GM23338 (cell line): Measurements from ENCODE around the gene IRS1. TPM values are rescaled to one million over a fixed set of nuclear protein-coding genes. Genes with fewer than 3 reads are reported as not detected.

Experiments used
- ATAC-seq: fragments of 200-7000 bp; cut with Tn5 transposase; 3 replicates; pipeline ENCODE4 v1.9.1; 2020
- DNase-seq: peaks from one replicate; pipeline ENCODE4 v3.0.0-alpha.2; 2015; ENCODE audit warnings: low spot score
- H2AFZ ChIP-seq: fragments of 200-600 bp; sonication (generic); 2 replicates; pipeline ENCODE4 v1.8.0; 2016; ENCODE audit warnings: antibody characterized with exemption, mild to moderate bottlenecking, moderate library complexity
- H3F3A ChIP-seq: fragments of 200-600 bp; sonication (generic); replicated peaks from 2 replicates; pipeline ENCODE4 v1.8.0; 2017; ENCODE audit warnings: antibody characterized with exemption, mixed run types, low read depth
- H3K27ac ChIP-seq: fragments of 200-600 bp; sonication (generic); 2 replicates; pipeline ENCODE4 v1.6.1; 2016; ENCODE audit warnings: low read depth
- H3K27me3 ChIP-seq: fragments of 200-600 bp; sonication (generic); 2 replicates; pipeline ENCODE4 v1.8.0; 2016; ENCODE audit warnings: mild to moderate bottlenecking, mixed run types, moderate library complexity; ENCODE audit not compliant: insufficient read depth
- H3K36me3 ChIP-seq: fragments of 200-600 bp; sonication (generic); 2 replicates; pipeline ENCODE4 v1.8.0; 2016; ENCODE audit warnings: mild to moderate bottlenecking; ENCODE audit not compliant: insufficient read depth
- H3K4me1 ChIP-seq: fragments of 200-600 bp; sonication (generic); 2 replicates; pipeline ENCODE4 v1.8.0; 2016; ENCODE audit warnings: mild to moderate bottlenecking, moderate library complexity; ENCODE audit not compliant: insufficient read depth
- H3K4me2 ChIP-seq: fragments of 200-600 bp; sonication (generic); 2 replicates; pipeline ENCODE4 v1.7.1; 2017; ENCODE audit warnings: mixed run types
- H3K4me3 ChIP-seq: fragments of 200-600 bp; sonication (generic); 2 replicates; pipeline ENCODE4 v1.6.1; 2016; ENCODE audit warnings: mixed run types
- H3K79me2 ChIP-seq: fragments of 200-600 bp; sonication (generic); replicated peaks from 2 replicates; pipeline ENCODE4 v1.8.0; 2017; ENCODE audit warnings: mild to moderate bottlenecking; ENCODE audit not compliant: insufficient read depth
- H3K9me2 ChIP-seq: fragments of 200-600 bp; sonication (generic); 2 replicates; pipeline ENCODE4 v1.8.0; 2017; ENCODE audit not compliant: insufficient read depth
- H4K20me1 ChIP-seq: fragments of 200-600 bp; sonication (generic); replicated peaks from 2 replicates; pipeline ENCODE4 v1.8.0; 2017; ENCODE audit warnings: mild to moderate bottlenecking; ENCODE audit not compliant: insufficient read depth
- H3K27ac Mint-ChIP-seq: 2 replicates; pipeline ENCODE4 v1.8.0; 2020; ENCODE audit warnings: inconsistent platforms, mild to moderate bottlenecking, moderate library complexity, mixed read lengths
- H3K27me3 Mint-ChIP-seq: 3 replicates; pipeline ENCODE4 v1.8.0; 2022; ENCODE audit warnings: low read depth, mild to moderate bottlenecking, moderate library complexity, mixed read lengths, inconsistent platforms; ENCODE audit not compliant: insufficient read depth, poor library complexity
- H3K36me3 Mint-ChIP-seq: 3 replicates; pipeline ENCODE4 v1.8.0; 2021; ENCODE audit warnings: low read depth, mild to moderate bottlenecking, inconsistent platforms, moderate library complexity, mixed read lengths
- H3K4me1 Mint-ChIP-seq: 3 replicates; pipeline ENCODE4 v1.8.0; 2020; ENCODE audit warnings: mild to moderate bottlenecking, inconsistent platforms, mixed read lengths
- H3K4me3 Mint-ChIP-seq: 3 replicates; pipeline ENCODE4 v1.8.0; 2021; ENCODE audit warnings: moderate library complexity, mild to moderate bottlenecking, inconsistent platforms, mixed read lengths
- H3K9me3 Mint-ChIP-seq: 3 replicates; pipeline ENCODE4 v1.8.0; 2020; ENCODE audit warnings: moderate library complexity, mild to moderate bottlenecking, inconsistent platforms, mixed read lengths
- CREB1 ChIP-seq: fragments of 250-450 bp; sonication (Bioruptor Pico); IDR thresholded peaks from 2 replicates; pipeline ENCODE4 v1.5.0; 2020; ENCODE audit warnings: low read depth, mild to moderate bottlenecking, moderate library complexity
- CTCF ChIP-seq, 2 experiments: fragments of 200-600 bp in 1 of 2; sonication (generic) in 1 of 2; conservative IDR thresholded peaks; 2 replicates each; pipeline versions ENCODE4 v1.5.1 to v1.6.1; 2016 to 2017; ENCODE audit warnings: antibody characterized with exemption in 2 of 2, low read depth in 2 of 2, mild to moderate bottlenecking in 2 of 2, moderate library complexity in 1 of 2
- ETS1 ChIP-seq: IDR thresholded peaks from 2 replicates; pipeline ENCODE4 v1.6.1; 2016; ENCODE audit warnings: antibody characterized with exemption
- EZH2 ChIP-seq: fragments of 200-600 bp; sonication (generic); IDR thresholded peaks from one replicate; pipeline ENCODE4 v1.8.0; 2017; ENCODE audit warnings: antibody characterized with exemption, mild to moderate bottlenecking, low read depth; ENCODE audit not compliant: unreplicated experiment
- EZH2phosphoT487 ChIP-seq: fragments of 200-600 bp; sonication (generic); IDR thresholded peaks from one replicate; pipeline ENCODE4 v1.8.1; 2018; ENCODE audit warnings: antibody characterized with exemption; ENCODE audit not compliant: unreplicated experiment
- JUNB ChIP-seq: IDR thresholded peaks from one replicate; pipeline ENCODE4 v1.6.1; 2016; ENCODE audit warnings: antibody characterized with exemption; ENCODE audit not compliant: unreplicated experiment
- NANOG ChIP-seq: IDR thresholded peaks from 2 replicates; pipeline ENCODE4 v1.6.1; 2016; ENCODE audit warnings: antibody characterized with exemption, borderline replicate concordance
- POLR2AphosphoS5 ChIP-seq: IDR thresholded peaks from 2 replicates; pipeline ENCODE4 v1.6.1; 2016; ENCODE audit warnings: antibody characterized with exemption, low read depth
- REST ChIP-seq: IDR thresholded peaks from one replicate; pipeline ENCODE4 v1.6.1; 2018; ENCODE audit warnings: antibody characterized with exemption; ENCODE audit not compliant: unreplicated experiment
- STAT1 ChIP-seq: IDR thresholded peaks from one replicate; pipeline ENCODE4 v1.6.1; 2016; ENCODE audit warnings: antibody characterized with exemption; ENCODE audit not compliant: unreplicated experiment
- ZNF114 ChIP-seq: fragments of 250-450 bp; sonication (Bioruptor Pico); IDR thresholded peaks from 2 replicates; pipeline ENCODE4 v1.5.0; 2020; ENCODE audit warnings: mild to moderate bottlenecking, moderate library complexity
- ZNF331 ChIP-seq: fragments of 250-450 bp; sonication (Bioruptor Pico); IDR thresholded peaks from 2 replicates; pipeline ENCODE4 v1.5.0; 2020; ENCODE audit warnings: low read depth, mild to moderate bottlenecking, moderate library complexity
- ZNF462 ChIP-seq: fragments of 250-450 bp; sonication (Bioruptor Pico); IDR thresholded peaks from 2 replicates; pipeline ENCODE4 v1.5.0; 2020; ENCODE audit warnings: mild to moderate bottlenecking, moderate library complexity
- polyA plus RNA-seq: library from polyadenylated mRNA; unstranded; fragments of >200 nt; fragmentation: Nextera tagmentation; extraction: Ambion mirVana; gene quantifications from 2 replicates; pipeline ENCODE4 v1.2.1, GENCODE V29; 2016
- total RNA-seq: library from RNA; depleted of rRNA; stranded (reverse); fragments of >200 nt; shearing (Covaris generic); gene quantifications from 2 replicates; pipeline ENCODE4 v1.2.3, GENCODE V29; 2014

IRS1 gene
- total and polyA plus RNA-seq, 2 experiments from 2014 or later: 6.9 to 26.2 TPM

- Histone ChIP-seq H3K27ac (no peak overlapping the region), H3K79me2 (peaks cover 73% of the 10 kb centered on the region), H2AFZ (no peak overlapping the region), H3K36me3 (no peaks in the 10 kb centered on the region), H4K20me1 (no peaks in the 10 kb centered on the region), H3K4me3 (no peak overlapping the region), H3F3A (no peaks in the 10 kb centered on the region), H3K27me3 (no peaks in the 10 kb centered on the region), H3K4me1 (peaks cover 40% of the 10 kb centered on the region), H3K9me2 (peaks cover 8% of the 10 kb centered on the region; the same call in 1 of the 2 replicates), H3K4me2 (no peak overlapping the region)
- Mint-ChIP-seq H3K4me3 (no peak overlapping the region), H3K9me3 (peaks cover 14% of the 10 kb centered on the region; the same call in 2 of the 3 replicates), H3K36me3 (peaks cover 43% of the 10 kb centered on the region), H3K27ac (no peak overlapping the region), H3K4me1 (peaks cover 33% of the 10 kb centered on the region), H3K27me3 (no peaks in the 10 kb centered on the region)
- DNase-seq: no peak
- TF ChIP-seq JUNB: no peak
- no peak for TF ChIP-seq EZH2
- TF ChIP-seq NANOG: no peak
- no peak for TF ChIP-seq ETS1
- TF ChIP-seq EZH2phosphoT487: no peak
- TF ChIP-seq ZNF114: no peak
- no peak for TF ChIP-seq STAT1
- no peak for TF ChIP-seq CTCF (conservative IDR thresholded peaks at IDR 0.05; ENCODE audit: low read depth in 2 of 2)
- no peak for TF ChIP-seq ZNF331 (CRISPR knock-in tag)
- TF ChIP-seq ZNF462 (CRISPR knock-in tag): no peak
- TF ChIP-seq REST: no peak
- TF ChIP-seq CREB1 (CRISPR knock-in tag): no peak
- TF ChIP-seq POLR2AphosphoS5: no peak
- ATAC-seq: no peak
Measured at GRCh38 chr2:226780431-226780830, 19.2 kb downstream of the IRS1 start.
